Endometrium (tissue), 2 donors: ENCODE data around the gene MYOF.
"Not testable (repeated sequence)": the region's sequence is repeated elsewhere in the genome, so short reads cannot be mapped to it uniquely, and the experiment has no call there.

Source experiments
- FAIRE-seq: peaks from 2 replicates; lab custom pipeline; 2012; peaks lifted over from hg19 to GRCh38; lab: Jason Lieb, UNC
- donor health status: control.
- donor health status: control.

MYOF gene

GRCh38 chr10:93476756-93477155 is 5.4 kb downstream of the MYOF start:
- no peak for FAIRE-seq

DNA sequence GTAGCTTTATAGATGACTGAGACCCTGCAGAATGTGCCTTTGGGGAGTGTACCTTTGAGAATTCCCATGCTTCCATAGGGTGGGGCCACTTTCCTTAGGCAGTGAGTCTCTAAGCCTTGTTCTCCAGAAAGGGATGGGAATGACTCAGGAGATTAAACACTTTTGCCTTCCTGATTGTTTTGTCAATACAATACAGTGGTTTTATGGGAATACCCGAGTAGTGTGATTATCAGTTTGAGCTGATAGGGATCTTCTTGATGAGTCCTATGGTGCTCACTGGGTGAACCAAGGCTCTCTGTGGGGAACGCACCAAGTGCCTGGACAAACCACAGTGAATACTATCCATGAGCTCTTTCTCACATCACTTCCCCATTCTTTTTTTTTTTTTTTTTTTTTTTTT is 6.3 kb downstream of the MYOF start:
- FAIRE-seq: no peak

DNA sequence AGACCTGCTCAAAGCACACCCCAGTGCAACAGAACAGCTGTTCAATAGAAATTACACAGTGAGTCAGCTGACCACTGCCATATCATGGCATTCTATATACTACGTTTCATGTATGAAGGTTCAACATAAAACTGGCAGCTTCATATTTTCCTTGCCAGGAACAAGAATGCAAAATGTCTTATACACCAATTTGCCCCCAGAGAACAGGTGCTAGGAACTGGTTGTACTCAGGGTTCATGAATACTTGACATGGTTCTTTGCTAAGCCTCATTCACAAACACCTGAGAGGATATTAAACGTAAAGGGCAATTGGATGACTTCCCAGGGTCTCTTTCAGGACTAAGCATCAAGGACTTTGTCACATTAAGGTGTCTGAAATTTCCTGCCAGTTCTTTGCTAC is 6.9 kb downstream of the MYOF start:
- no peak for FAIRE-seq

DNA sequence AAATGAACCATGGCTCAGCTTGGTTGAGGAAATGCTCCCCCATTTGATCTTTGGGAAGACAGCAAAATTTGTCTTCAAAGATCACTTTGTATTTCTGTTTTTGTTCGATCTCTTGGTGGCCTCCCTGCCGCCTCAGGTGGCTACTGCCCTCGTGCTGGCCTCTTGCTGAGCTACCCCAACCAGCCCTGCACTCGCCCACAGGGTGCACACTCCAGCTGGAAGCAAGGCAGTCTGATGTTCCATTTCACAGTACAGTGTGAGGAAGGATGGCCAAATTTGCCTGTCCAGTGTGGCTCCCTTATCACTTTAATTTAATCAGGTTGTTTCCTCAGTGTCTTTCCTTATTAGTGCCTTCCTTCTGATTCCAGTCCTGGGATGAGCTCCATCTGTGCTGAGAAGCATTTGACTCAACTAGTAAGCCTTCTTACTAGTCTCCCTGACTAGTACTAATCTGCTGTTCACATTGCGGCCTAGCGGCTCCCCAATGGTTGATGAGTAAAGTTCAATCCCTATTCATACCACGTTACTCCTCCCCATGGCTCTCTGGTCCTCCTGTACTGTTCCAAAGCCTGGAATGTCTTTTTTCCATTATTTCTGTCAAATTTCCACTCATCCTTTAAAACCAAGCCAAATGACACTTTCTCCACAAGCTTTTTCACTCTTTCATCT is 8.2 kb downstream of the MYOF start:
- no peak for FAIRE-seq

DNA sequence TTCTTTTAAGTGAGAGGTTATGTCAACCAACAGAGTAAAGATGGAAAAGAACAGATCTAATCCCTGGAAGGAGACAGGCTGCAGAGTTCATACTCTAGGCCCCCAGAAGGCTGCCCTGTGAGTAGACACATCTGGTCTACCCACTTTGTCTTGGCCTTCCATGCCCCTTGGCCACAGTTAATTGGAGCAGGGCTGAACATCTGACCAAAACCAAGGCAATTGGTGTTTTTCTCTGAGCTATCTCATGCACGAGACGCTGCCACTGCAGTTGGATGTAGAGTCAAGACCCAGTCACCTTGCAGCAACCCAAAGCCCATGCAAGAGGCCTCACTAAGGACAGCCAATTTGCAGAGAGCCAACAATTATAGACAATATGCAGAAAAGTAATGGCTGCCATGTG is 9.0 kb downstream of the MYOF start:
- no peak for FAIRE-seq

DNA sequence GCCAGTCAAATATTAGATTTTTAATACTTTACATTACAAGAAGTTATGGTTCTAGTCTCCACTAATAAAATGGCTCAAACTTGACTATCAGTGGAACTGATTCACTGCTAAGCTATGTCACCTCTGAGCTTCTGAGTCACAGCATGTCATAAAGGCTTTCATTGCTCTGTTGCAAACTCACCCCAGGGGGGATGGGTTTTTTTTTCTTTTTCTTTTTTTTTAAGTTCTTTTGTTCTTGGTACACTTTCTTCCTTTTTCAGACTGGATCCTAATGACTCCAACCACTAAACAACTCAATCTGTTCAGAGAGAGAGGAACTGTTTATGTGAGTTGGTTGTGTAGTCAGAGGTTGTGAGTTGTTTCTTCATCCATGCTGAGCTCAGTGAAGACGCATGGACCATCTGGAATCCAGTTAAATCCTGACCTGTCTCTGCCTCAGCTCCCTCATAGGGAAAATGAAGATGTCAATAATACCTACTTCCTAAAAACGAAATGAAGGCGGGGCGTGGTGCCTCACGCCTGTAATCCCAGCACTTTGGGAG is 11.0 kb downstream of the MYOF start:
- peak; percentile 48 for FAIRE-seq

- FAIRE-seq: no peak
These were observed 12.7 kb downstream of the MYOF start for GRCh38 chr10:93469454-93469853.

DNA sequence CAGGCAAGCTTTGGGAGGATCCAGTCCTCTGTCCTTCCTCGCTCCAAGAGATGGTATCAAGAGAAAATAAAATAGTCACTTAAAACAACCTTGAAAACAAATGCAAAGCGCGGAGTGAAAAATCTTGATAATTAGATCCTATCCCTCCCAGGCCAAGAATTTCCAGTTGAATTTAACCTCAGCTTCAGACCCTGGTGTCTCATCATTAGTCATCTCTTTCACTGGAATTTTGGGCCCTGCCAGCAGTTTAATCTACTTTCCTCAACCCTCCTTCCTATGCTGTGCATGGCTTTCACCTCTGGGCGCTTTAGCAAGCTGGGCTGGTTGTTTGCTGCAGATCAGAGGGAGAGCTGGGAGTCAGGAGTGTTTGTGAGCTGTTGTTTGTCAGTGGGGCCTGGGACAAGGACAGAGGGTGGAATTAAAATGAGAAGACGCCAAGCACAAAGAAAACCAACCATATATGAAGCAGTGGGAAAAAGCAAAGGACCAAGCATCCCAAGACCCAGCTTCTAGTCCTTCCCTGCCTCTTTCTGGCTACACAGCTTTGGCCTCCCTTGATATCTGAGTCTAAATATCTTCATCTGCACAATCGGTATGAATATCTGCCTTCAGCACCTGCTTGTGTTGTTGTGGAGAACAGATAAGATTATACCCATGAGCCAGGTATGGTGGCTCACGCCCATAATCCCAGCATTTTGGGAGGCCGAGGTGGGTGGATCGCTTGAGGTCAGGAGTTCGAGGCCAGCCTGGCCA is 13.5 kb downstream of the MYOF start:
- no peak for FAIRE-seq

- not testable (repeated sequence) for FAIRE-seq
These were observed 14.5 kb downstream of the MYOF start for GRCh38 chr10:93467635-93468034.

DNA sequence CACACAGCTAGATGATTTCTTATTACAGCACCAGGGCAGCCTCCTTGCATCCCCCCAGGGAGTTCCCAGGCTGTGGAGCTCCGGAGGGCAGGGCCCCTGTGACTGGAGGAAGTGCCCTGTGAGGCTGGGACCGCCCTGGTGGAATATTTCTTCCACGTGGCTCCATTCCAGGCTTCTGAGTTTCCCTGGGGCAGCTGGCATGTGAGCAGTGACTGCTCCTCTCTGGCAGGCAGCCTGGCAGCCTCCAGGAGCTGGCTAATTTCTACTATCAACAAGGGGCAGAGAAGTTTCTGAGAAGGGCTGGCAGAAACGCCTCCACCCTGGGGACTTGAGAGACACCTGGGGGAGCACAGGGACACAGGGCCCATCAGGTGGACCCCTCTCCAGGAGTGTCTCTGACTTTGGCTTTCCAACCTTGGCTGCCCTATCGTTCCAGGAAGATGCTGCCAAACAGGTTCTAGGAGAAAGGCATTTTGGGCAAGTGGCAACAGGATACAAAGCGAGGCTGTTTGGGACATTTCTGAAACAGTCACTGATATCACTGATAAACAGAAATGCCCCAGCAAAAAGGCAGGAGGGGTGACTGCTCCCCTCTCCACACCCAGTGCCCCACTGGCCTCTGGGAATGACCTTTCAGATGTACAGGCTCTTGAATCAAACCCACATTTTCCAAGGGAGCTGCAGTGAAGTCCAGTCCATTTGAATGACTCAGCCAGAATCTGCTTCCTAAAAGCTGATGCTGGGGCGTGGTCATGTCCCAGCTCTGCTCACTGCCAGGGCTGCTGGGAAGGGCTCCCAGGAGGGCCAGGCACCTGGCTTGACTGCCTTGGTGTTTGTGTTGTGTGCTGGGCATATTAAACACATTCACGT is 16.1 kb downstream of the MYOF start:
- no peak for FAIRE-seq

DNA sequence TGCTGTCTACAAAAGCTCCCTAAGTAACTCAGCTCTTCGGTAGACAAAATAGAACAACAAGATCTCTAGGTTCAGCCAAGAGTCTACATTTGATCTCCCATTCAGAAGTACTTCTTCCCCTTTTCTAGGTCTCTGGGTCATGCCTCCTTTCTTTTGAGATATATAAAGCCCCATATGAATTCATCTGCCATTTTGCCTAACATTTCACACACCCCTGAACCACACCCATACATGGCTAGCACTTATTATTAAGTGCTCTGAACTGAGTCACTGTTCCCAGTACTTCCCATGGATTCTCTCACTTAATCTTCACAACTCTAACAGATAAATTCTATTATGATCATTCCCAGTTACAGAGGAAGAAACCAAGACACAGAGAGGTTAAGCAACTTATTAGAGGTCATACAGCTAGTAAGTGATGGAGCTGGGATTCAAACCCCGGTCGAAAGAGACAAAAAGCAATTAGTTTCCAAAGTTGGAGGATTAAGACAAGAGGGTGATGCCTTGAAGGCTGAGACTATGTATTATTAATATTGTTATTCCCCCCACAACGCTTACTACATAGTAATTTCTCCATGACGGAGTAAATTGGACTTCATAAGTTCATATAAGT is 17.3 kb downstream of the MYOF start:
- no peak for FAIRE-seq

DNA sequence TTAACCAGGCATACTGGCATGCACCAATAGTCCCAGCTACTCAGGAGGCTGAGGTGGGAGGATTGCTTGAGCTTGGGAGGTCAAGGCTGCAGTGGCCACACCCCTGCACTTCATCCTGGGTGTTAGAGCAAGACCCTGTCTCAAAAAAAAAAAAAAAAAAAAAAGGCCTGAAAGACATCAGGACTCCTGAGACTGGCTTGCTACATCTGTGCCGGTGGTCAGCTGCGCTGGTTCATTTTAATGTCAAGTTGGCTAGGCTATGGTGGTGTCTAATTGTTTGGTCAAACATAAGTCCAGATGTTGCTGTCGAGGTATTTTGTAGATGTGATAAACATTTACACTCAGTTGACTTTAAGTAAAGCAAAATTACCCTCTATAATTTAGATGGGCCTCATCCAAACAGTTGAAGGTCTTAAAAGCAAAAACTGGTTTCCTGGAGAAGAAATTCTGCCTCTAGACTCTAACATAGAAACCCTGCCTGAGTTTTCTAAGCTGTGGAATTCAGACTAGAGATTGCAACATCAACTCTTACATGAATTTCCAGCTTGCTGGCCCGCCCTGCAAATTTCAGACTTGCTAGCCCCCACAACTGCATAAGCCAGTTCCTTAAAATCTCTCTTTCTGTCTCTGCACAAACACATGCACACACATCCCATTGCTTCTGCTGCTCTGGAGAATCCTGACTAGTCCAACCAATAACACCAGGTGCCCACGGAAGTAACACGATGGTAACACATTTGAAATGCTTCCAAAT is 18.2 kb downstream of the MYOF start:
- peak; percentile 18 for FAIRE-seq

DNA sequence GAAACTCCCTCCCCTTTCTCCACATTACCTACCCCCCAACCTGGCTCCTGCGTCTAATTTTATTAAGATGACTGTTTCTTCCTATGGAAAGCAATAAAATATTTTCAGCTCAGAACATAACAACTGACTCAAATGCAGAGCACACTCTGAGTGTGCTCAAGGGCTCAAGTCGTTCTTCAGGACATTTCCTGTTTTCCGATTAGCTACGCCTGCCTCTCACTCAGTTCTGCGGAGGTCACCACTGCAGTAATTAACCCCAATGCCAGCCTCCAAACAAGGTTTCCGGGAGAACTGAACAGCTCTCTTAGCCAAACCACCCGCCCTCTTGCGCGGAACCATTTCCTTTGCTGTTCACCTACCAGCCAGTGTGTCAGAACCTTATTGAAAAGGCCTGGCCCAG is 19.3 kb downstream of the MYOF start:
- no peak for FAIRE-seq

- no peak for FAIRE-seq
These were observed 19.8 kb downstream of the MYOF start for GRCh38 chr10:93462371-93462770.

GRCh38 chr10:93461807-93462178 is 20.3 kb downstream of the MYOF start:
- no peak for FAIRE-seq

- FAIRE-seq: no peak
These were observed 20.9 kb downstream of the MYOF start for GRCh38 chr10:93461109-93461806.

GRCh38 chr10:93459466-93459865 is 22.7 kb downstream of the MYOF start:
- FAIRE-seq: no peak

DNA sequence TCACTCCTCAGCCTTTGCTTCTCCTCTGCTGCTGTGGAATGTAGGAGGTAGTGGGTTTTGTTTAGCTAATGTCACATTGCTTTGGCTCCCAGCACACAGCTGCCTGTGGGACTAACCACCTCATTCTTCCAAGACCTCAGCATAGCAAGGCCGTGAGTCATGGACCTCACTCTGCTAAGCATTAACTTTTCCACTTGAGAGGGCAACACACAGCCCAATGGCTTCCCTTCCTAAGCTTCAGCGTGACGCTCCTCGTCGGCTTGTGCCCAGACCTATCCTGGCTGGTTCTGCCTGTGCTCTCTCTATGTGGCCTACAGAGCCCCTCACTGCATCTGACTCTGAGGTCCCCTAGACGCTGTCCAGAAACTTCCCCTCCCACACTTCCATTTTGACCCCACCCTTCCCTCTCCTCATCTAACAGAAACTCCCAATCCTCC is 23.3 kb downstream of the MYOF start:
- FAIRE-seq: peak; percentile 91

DNA sequence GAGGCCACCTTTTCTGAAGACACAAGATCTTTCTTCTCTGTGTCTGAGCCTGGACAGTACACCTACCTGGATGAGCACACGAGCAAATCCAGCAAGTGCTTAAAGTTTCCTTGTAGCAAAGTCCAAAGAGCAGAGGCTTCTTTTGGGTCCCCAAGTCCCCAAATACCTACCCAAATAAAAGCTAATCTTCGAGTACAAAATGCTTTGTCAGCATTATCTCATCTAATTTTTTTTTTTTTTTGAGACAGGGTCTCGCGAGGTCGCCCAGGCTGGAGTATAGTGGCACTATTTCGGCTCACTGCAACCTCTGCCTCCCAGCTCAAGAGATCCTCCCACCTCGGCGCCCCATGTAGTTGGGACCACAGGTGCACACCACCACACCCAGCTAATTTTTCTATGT is 24.6 kb downstream of the MYOF start:
- FAIRE-seq: no peak

DNA sequence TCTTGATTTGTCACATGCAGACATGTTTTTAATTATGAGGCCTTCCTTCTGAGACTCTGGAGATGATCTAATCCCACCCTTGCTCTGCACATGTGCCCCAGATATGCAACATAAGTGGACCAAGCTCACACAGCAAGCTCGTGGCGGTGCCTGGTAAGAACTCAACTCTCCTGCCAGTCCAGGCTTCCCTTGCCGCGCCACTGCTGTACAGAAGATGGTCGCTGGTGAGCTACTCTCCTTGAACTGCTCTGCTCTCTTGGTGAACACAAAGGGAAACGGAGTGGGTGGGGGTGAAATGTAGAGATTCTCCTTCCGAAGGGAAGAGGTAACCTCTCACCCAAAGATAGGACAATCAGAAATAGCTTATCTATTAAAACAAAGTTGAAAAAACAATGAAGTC is 25.7 kb downstream of the MYOF start:
- no peak for FAIRE-seq

DNA sequence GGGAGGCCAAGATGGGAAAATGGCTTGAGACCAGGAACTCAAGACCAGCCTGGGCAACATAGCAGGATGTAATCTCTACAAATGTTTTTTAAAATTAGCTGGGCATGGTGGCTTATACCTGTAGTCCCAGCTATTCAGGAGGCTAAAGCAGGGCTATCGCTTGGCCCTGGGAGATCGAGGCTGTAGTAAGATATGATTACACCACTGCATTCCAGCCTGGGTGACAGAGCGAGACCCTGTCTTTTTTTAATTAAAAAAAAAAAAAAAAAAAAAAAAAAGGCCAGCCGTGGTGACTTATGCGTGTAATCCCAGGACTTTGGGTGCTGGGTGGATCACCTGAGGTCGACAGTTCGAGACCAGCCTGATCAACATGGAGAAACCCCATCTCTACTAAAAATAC is 27.4 kb downstream of the MYOF start:
- no peak for FAIRE-seq
